ENCODE results near the gene SMARCA2. TPM values are rescaled to one million over a fixed set of nuclear protein-coding genes. Genes with fewer than 3 reads are reported as not detected.

SMARCA2 gene
- total RNA-seq, 1 experiment from 2014 or later = 27.9 TPM

DNA sequence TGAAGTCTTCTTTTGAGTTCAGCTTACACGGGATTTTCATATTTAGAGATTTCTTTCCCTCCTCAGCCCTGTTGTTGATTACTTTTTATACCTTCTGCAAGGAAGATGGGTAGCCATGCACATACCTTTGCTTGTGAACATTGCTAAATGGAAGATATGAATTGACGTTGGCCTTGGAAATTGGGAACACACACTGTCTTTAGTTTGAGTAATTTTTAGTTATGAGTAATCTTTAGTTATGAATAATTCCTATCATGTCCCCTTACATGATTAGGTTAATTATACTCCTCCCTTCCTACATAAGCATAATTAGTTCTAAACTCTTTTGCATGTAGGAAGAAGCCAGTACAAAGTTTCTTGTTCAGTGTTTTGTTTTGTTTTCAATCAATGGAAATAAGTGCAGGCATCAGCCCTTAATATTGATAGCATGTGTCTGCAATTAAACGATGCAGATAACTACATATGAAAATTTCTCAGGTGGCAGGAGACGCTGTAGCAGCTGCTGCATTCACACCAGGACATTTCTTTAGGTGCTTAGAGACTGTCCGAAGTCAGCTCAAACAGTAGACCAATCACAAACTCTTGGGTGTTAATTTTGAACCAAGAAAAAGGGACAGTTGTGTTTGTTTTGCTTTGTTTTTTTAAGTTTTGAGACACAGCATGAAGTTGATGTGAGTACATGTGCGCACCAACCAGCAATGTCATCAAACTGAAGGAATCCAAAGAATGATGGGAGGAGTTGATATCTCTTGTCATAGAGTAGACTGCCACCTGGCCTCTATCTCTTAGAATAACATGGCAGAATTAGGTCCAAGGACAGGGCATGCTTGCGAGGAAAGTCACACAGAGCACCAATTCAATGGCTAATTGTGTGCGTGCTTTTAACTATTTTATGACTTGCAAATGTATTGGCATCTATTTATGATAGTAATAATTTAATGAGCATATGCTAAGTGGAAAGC is 51.4 kb downstream of the SMARCA2 start:
- Histone ChIP-seq H3K4me3 (ENCODE audit: low read length) (no peak overlapping the region), H3K4me1 (ENCODE audit: insufficient read depth, low read length) (no peaks in the 10 kb centered on the region), H3F3A (ENCODE audit: low read length, unreplicated experiment) (no peaks in the 10 kb centered on the region), H3K9me3 (ENCODE audit: low read length) (no peaks in the 10 kb centered on the region), H2AFZ (ENCODE audit: low read length) (no peak overlapping the region), H3K36me3 (ENCODE audit: low read depth, low read length) (no peaks in the 10 kb centered on the region), H3K79me2 (ENCODE audit: low read length) (no peaks in the 10 kb centered on the region), H4K20me1 (ENCODE audit: low read length) (no peaks in the 10 kb centered on the region), H3K27me3 (ENCODE audit: low read length) (no peaks in the 10 kb centered on the region), H3K9ac (ENCODE audit: low read length) (no peak overlapping the region), H3K27ac (ENCODE audit: low read length) (no peak overlapping the region), H3K4me2 (ENCODE audit: low read length) (no peak overlapping the region), H3K9me2 (replicated peaks; ENCODE audit: low read length) (no peaks in the 10 kb centered on the region)
- ATAC-seq (no peak), DNase-seq (no peak)
- ChIA-PET POLR2A (ENCODE audit: unreplicated experiment) (no interaction called here), CTCF (no interaction called here)
- no TSS peak for BruUV-seq (replicated peaks)
- TF ChIP-seq EZH2phosphoT487 (IDR thresholded peaks at IDR 0.05; ENCODE audit: borderline replicate concordance, low read length) (no peak), EZH2 (IDR thresholded peaks at IDR 0.05; ENCODE audit: low read length, unreplicated experiment) (no peak)
- TF ChIP-seq, protein P1, sequence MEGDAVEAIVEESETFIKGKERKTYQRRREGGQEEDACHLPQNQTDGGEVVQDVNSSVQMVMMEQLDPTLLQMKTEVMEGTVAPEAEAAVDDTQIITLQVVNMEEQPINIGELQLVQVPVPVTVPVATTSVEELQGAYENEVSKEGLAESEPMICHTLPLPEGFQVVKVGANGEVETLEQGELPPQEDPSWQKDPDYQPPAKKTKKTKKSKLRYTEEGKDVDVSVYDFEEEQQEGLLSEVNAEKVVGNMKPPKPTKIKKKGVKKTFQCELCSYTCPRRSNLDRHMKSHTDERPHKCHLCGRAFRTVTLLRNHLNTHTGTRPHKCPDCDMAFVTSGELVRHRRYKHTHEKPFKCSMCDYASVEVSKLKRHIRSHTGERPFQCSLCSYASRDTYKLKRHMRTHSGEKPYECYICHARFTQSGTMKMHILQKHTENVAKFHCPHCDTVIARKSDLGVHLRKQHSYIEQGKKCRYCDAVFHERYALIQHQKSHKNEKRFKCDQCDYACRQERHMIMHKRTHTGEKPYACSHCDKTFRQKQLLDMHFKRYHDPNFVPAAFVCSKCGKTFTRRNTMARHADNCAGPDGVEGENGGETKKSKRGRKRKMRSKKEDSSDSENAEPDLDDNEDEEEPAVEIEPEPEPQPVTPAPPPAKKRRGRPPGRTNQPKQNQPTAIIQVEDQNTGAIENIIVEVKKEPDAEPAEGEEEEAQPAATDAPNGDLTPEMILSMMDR (conservative IDR thresholded peaks at IDR 0.05; ENCODE audit: low read depth, low read length) = no peak
- intact Hi-C loops (cut with micrococcal nuclease) = no loop called here

DNA sequence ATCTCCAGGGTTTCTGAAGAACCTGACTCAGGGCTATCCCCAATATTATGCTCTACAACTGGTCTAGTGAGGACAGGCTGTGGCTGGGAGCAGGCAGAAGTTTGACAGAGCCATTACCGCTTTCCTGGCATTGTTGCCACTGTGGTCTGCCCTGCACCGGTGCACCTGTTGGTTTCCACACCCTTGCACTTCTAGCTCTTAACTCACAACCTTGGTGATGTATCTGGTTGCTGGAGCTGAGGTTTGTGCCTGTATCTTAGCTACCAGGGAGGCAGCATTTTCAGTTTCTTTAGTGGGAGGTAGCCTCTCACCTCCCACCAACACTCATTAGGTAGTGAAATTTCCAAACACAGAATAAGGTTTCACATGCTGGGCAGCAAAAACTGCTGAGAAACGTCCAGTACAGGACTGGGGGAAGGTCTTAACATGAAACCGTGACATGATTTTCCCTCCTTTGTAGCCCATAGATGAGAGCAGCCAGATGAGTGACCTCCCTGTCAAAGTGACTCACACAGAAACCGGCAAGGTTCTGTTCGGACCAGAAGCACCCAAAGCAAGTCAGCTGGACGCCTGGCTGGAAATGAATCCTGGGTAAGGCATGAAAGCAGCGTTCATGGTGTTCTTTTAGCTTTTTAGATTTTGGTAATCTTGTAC is 57.7 kb downstream of the SMARCA2 start:
- no peaks in the 10 kb centered on the region for H3K79me2 ChIP-seq (ENCODE audit: low read length)
- no peak for ATAC-seq
- no peak overlapping the region for H3K9ac ChIP-seq (ENCODE audit: low read length)
- no peak overlapping the region for H2AFZ ChIP-seq (ENCODE audit: low read length)
- H3K36me3 ChIP-seq (ENCODE audit: low read depth, low read length) = no peaks in the 10 kb centered on the region
- TF ChIP-seq, protein P1 (conservative IDR thresholded peaks at IDR 0.05; ENCODE audit: low read depth, low read length) = no peak
- no peak for TF ChIP-seq EZH2 (IDR thresholded peaks at IDR 0.05; ENCODE audit: low read length, unreplicated experiment)
- TF ChIP-seq EZH2phosphoT487 (IDR thresholded peaks at IDR 0.05; ENCODE audit: borderline replicate concordance, low read length) = no peak
- no peak for DNase-seq
- H3K27me3 ChIP-seq (ENCODE audit: low read length) = no peaks in the 10 kb centered on the region
- CTCF ChIA-PET = no interaction called here
- POLR2A ChIA-PET (ENCODE audit: unreplicated experiment) = no interaction called here
- no peaks in the 10 kb centered on the region for H3K4me1 ChIP-seq (ENCODE audit: insufficient read depth, low read length)
- no peak overlapping the region for H3K4me2 ChIP-seq (ENCODE audit: low read length)
- no peaks in the 10 kb centered on the region for H4K20me1 ChIP-seq (ENCODE audit: low read length)
- H3K9me3 ChIP-seq (ENCODE audit: low read length) = no peaks in the 10 kb centered on the region
- no TSS peak for BruUV-seq (replicated peaks)
- no peak overlapping the region for H3K4me3 ChIP-seq (ENCODE audit: low read length)
- no peak overlapping the region for H3K27ac ChIP-seq (ENCODE audit: low read length)
- H3K9me2 ChIP-seq (replicated peaks; ENCODE audit: low read length) = no peaks in the 10 kb centered on the region
- H3F3A ChIP-seq (ENCODE audit: low read length, unreplicated experiment) = no peaks in the 10 kb centered on the region
- intact Hi-C loops (cut with micrococcal nuclease) = no loop called here

DNA sequence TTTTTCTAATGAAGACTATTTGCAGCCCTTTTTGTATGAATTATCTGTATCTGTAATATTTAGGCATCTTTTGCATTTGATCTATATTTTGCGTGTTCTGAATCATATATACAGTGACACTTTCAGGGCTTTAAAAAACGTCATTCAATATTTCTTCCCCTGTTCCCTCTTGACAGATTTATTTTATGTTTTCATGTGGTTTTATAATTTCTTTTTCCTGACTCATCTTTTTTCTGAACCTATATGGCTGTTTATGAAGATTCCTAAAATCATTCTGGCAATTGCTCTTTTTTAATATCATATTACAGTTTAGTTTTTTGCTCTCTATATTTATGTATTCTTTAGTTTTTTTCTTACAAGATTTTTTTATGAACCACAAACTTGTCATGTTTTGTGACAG is 67.6 kb downstream of the SMARCA2 start:
- Histone ChIP-seq H3K79me2 (ENCODE audit: low read length) (no peaks in the 10 kb centered on the region), H3K9ac (ENCODE audit: low read length) (no peak overlapping the region), H3K4me3 (ENCODE audit: low read length) (no peak overlapping the region), H4K20me1 (ENCODE audit: low read length) (no peaks in the 10 kb centered on the region), H3K4me2 (ENCODE audit: low read length) (no peak overlapping the region), H3K27ac (ENCODE audit: low read length) (no peak overlapping the region), H3K36me3 (ENCODE audit: low read depth, low read length) (peaks cover 3% of the 10 kb centered on the region; the same call in 1 of the 2 replicates), H3K27me3 (ENCODE audit: low read length) (no peaks in the 10 kb centered on the region), H3K9me2 (replicated peaks; ENCODE audit: low read length) (no peaks in the 10 kb centered on the region), H3F3A (ENCODE audit: low read length, unreplicated experiment) (no peaks in the 10 kb centered on the region), H3K9me3 (ENCODE audit: low read length) (no peaks in the 10 kb centered on the region), H2AFZ (ENCODE audit: low read length) (no peak overlapping the region), H3K4me1 (ENCODE audit: insufficient read depth, low read length) (no peaks in the 10 kb centered on the region)
- ATAC-seq (no peak), DNase-seq (no peak)
- intact Hi-C loops (cut with micrococcal nuclease) = no loop called here
- ChIA-PET CTCF (no interaction called here), POLR2A (ENCODE audit: unreplicated experiment) (no interaction called here)
- TF ChIP-seq EZH2phosphoT487 (IDR thresholded peaks at IDR 0.05; ENCODE audit: borderline replicate concordance, low read length) (no peak), EZH2 (IDR thresholded peaks at IDR 0.05; ENCODE audit: low read length, unreplicated experiment) (no peak)
- TF ChIP-seq, protein P1 (conservative IDR thresholded peaks at IDR 0.05; ENCODE audit: low read depth, low read length) = no peak
- no TSS peak for BruUV-seq (replicated peaks)

Data from PC-3 (cell line).